Activated CD8-positive, alpha-beta memory T cell treated with anti-CD3 and anti-CD28 coated beads for 36 hours (primary cell): ENCODE results near the gene CREBBP. TPM values are rescaled to one million over a fixed set of nuclear protein-coding genes. Genes with fewer than 3 reads are reported as not detected.

Source experiments
- CTCF ChIA-PET: fragments of 350-600 bp; sonication (Branson Sonifier 250); formaldehyde crosslinking; loops from one replicate; lab custom pipeline; 2021; ENCODE audit warnings: antibody characterized with exemption; lab: Charles Lee
- POLR2A ChIA-PET: fragments of 350-600 bp; sonication (Branson Sonifier 250); formaldehyde crosslinking; loops from one replicate; lab custom pipeline; 2021; ENCODE audit warnings: antibody characterized with exemption; lab: Charles Lee
- total RNA-seq, 2 experiments: library from RNA; stranded (reverse); gene quantifications; one replicate each; pipeline ENCODE4 v1.2.3, GENCODE V29; 2021

CREBBP gene
- total RNA-seq, 2 experiments from 2014 or later: 31.6 to 31.9 TPM

DNA sequence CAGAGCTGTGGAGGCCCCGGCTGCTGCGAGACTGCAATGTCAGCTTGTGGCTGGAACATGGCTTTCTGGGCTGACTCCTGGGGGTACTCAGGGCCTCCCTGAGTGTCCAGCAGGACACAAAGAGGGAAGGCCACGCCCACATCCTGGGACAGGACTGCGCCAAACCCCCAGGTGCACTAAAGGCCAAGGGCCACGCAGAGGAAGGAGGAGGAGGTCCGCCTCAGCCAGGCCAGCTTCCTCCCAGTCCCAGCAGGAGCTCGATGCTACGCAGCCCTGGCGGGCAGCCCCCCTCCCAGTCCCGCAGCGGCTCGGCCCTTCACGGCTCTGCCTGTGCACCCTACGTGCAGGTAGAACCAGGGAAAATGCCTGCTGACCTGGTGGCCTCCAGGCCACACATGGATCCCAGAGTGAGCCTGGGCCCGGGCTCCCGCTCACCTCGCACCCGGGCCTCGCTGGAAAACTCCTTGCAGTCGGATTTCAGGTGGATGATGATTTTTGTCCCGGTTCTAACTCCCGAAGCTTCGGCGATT lies 204.8 kb downstream of the CREBBP start:
- POLR2A ChIA-PET: no interaction called here
- CTCF ChIA-PET: interaction anchor here (1.1 kb wide), 1 partner anchor 22 kb away, joined by 3 read pairs; no protein-coding TSS in a partner anchor

Other genes with a start within 250 kb of the CREBBP start
- gene DNASE1, start 226.0 kb downstream of the CREBBP start, total RNA-seq: 10 to 100 TPM in 1 of 2 experiments, 1 to 10 TPM in 1; 9.0 to 10.9 TPM
- gene TRAP1, start 163.2 kb downstream of the CREBBP start, total RNA-seq: 100 to 1,000 TPM; 331 to 335 TPM
- 1 to 10 TPM; 6.1 to 7.2 TPM for gene ADCY9, start 235.7 kb upstream of the CREBBP start, total RNA-seq